Fibroblast of lung (primary cell): ENCODE data around the gene MYNN. TPM values are rescaled to one million over a fixed set of nuclear protein-coding genes. Genes with fewer than 3 reads are reported as not detected.
A peak's percentile ranks its signal among the peaks of the same experiment; 100 is the strongest.

Experiments
- DNase-seq, 2 donors: peaks; one replicate each; pipeline versions ENCODE4 v3.0.0 to v3.0.0-alpha.2; 2010; ENCODE audit warnings: low read depth in 2 of 2
- H2AFZ ChIP-seq: 2 replicates; pipeline ENCODE4 v1.5.1; 2012; ENCODE audit warnings: low read length, control low read depth, inconsistent platforms
- H3K27ac ChIP-seq: 2 replicates; pipeline ENCODE4 v1.5.1; 2011; ENCODE audit warnings: low read length, control low read depth; ENCODE audit not compliant: insufficient read depth
- H3K27me3 ChIP-seq: 2 replicates; pipeline ENCODE4 v1.5.1; 2011; ENCODE audit warnings: mild to moderate bottlenecking, low read length; ENCODE audit not compliant: control insufficient read depth, insufficient read depth
- H3K36me3 ChIP-seq: 2 replicates; pipeline ENCODE4 v1.5.1; 2011; ENCODE audit warnings: low read length; ENCODE audit not compliant: control insufficient read depth, insufficient read depth
- H3K4me1 ChIP-seq: 2 replicates; pipeline ENCODE4 v1.5.1; 2011; ENCODE audit warnings: low read length; ENCODE audit not compliant: control insufficient read depth, insufficient read depth; ENCODE audit errors: extremely low read depth
- H3K4me2 ChIP-seq: 2 replicates; pipeline ENCODE4 v1.5.1; 2011; ENCODE audit warnings: low read length, control low read depth; ENCODE audit not compliant: insufficient read depth; ENCODE audit errors: extremely low read depth
- H3K4me3 ChIP-seq, 4 experiments: fragments of 200-600 bp in 1 of 4; sonication (generic) in 1 of 4; replicated peaks in 1 of 4; 2 replicates each; pipeline ENCODE4 v1.5.1; 2011 to 2016; ENCODE audit warnings: low read length in 4 of 4, low read depth in 3 of 4, mild to moderate bottlenecking in 3 of 4, control low read depth in 2 of 4, inconsistent platforms in 1 of 4, mixed read lengths in 1 of 4; ENCODE audit not compliant: insufficient read depth in 1 of 4; ENCODE audit errors: control extremely low read depth in 1 of 4
- H3K79me2 ChIP-seq: 2 replicates; pipeline ENCODE4 v1.5.1; 2012; ENCODE audit warnings: mild to moderate bottlenecking, low read length, inconsistent platforms; ENCODE audit not compliant: control insufficient read depth, insufficient read depth
- H3K9ac ChIP-seq: 2 replicates; pipeline ENCODE4 v1.5.1; 2011; ENCODE audit warnings: mild to moderate bottlenecking, low read length, control low read depth; ENCODE audit not compliant: insufficient read depth
- H3K9me3 ChIP-seq: 2 replicates; pipeline ENCODE4 v1.5.1; 2012; ENCODE audit warnings: low read depth, low read length; ENCODE audit not compliant: control insufficient read depth, insufficient read depth
- H4K20me1 ChIP-seq: 2 replicates; pipeline ENCODE4 v1.5.1; 2011; ENCODE audit warnings: low read length; ENCODE audit not compliant: control insufficient read depth, insufficient read depth; ENCODE audit errors: extremely low read depth
- EZH2 ChIP-seq: IDR thresholded peaks from 2 replicates; pipeline ENCODE4 v1.5.1; 2012; ENCODE audit warnings: low read length, control low read depth, mild to moderate bottlenecking; ENCODE audit errors: missing control alignments
- polyA plus RNA-seq, 2 donors: library from polyadenylated mRNA; depleted of rRNA in 1 of 2; stranded (reverse) in 1 of 2; unstranded in 1 of 2; fragments of >200 nt; gene quantifications; 2 replicates each; pipeline ENCODE4 v1.2.1, GENCODE V29; 2011 to 2012; ENCODE audit warnings: missing spikeins in 1 of 2
- total RNA-seq: library from RNA; depleted of rRNA; stranded (reverse); fragments of >200 nt; gene quantifications from 2 replicates; pipeline ENCODE4 v1.2.1, GENCODE V29; 2014
- TF ChIP-seq, protein P1 (sequence below), 2 donors: IDR thresholded peaks in 1 of 2; conservative IDR thresholded peaks in 1 of 2; 1 replicate in 1 of 2; 2 replicates in 1 of 2; pipeline ENCODE4 v1.5.1; 2011 to 2012; ENCODE audit warnings: low read length in 2 of 2, control low read depth in 1 of 2, inconsistent platforms in 1 of 2, low read depth in 1 of 2, mild to moderate bottlenecking in 1 of 2

Gene MYNN
- total and polyA plus RNA-seq, 2 donors (not counting 1 experiment from before 2014, with no cell fraction given), result 20.0 to 32.7 TPM

DNA sequence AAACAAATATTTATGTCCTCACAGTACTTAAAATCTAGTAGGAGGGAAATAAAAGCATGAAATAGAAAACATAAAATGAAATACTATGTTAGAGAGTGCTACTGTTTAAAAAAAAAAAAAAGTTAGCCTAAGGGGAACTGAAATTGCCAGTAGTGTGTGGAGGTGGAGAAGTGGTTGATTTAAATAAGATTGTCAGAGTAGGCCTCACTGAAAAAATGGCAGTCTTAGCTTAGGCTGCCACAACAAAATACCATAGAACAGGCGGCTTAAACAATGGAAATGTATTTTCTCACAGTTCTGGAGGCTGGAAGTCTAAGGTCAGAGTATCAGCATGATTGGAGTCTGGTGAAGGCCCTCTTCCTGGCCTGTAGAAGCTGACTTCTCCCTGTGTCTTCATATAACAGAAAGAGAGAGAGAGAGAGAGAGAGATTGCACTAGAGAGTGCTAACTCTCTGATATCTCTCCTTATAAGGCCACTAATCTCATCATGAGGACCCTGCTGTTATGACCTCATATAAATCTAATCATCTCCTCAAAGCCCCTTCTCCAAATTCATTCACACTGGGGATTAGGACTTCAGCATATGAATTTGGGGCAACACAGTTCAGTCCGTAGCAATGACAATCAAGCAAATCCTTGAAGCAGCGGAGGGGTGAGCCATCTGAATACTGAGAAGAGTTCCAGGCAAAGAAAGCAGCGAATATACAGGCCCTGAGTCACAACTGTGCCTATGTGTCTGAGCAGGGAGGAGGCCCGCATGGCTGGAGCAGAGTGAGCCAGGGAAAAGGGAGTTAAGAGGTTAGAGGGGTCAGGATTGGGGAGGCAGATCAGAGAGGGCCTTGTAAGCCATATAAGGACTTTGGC is 63.1 kb downstream of the MYNN start:
- TF ChIP-seq EZH2, result no peak
- TF ChIP-seq, protein P1, sequence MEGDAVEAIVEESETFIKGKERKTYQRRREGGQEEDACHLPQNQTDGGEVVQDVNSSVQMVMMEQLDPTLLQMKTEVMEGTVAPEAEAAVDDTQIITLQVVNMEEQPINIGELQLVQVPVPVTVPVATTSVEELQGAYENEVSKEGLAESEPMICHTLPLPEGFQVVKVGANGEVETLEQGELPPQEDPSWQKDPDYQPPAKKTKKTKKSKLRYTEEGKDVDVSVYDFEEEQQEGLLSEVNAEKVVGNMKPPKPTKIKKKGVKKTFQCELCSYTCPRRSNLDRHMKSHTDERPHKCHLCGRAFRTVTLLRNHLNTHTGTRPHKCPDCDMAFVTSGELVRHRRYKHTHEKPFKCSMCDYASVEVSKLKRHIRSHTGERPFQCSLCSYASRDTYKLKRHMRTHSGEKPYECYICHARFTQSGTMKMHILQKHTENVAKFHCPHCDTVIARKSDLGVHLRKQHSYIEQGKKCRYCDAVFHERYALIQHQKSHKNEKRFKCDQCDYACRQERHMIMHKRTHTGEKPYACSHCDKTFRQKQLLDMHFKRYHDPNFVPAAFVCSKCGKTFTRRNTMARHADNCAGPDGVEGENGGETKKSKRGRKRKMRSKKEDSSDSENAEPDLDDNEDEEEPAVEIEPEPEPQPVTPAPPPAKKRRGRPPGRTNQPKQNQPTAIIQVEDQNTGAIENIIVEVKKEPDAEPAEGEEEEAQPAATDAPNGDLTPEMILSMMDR (conservative IDR thresholded peaks at IDR 0.05 in 1 of 2, IDR thresholded peaks at IDR 0.05 in 1 of 2; ENCODE audit: low read depth in 1 of 2, low read length in 2 of 2), result no peak
- peak; percentile 36 to 38 for DNase-seq
- Histone ChIP-seq H4K20me1 (no peaks in the 10 kb centered on the region), H3K9ac (no peak overlapping the region), H3K4me3 (no peak overlapping the region), H3K4me1 (peaks cover 2% of the 10 kb centered on the region), H3K4me2 (no peak overlapping the region), H3K36me3 (no peaks in the 10 kb centered on the region), H2AFZ (peak overlapping the region; percentile 86), H3K27ac (no peak overlapping the region), H3K9me3 (no peaks in the 10 kb centered on the region), H3K79me2 (no peaks in the 10 kb centered on the region), H3K27me3 (no peaks in the 10 kb centered on the region)

DNA sequence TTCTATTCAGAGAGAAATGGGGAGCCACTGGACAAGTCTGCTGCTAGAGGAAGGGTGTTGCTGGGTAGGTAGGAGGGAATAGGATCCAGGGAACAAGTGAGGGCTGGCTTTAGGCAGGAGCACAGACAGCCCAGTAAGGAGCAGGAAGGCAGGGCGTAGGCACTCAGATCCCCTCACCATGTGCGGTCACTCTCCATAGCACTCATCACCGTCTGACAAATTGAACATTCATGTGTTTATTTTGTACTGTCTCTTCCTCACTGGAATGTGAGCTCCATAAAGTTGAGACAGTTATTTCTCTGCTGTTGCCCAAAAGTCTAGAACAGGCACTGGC is 63.7 kb downstream of the MYNN start:
- H2AFZ ChIP-seq, result peak overlapping the region; percentile 86
- H3K27me3 ChIP-seq, result no peaks in the 10 kb centered on the region
- TF ChIP-seq, protein P1 (conservative IDR thresholded peaks at IDR 0.05 in 1 of 2, IDR thresholded peaks at IDR 0.05 in 1 of 2; ENCODE audit: low read depth in 1 of 2, low read length in 2 of 2), result no peak
- TF ChIP-seq EZH2, result no peak
- no peak overlapping the region for H3K9ac ChIP-seq
- no peak overlapping the region for H3K27ac ChIP-seq
- H3K9me3 ChIP-seq, result no peaks in the 10 kb centered on the region
- H3K4me3 ChIP-seq, result no peak overlapping the region
- DNase-seq, result no peak
- H3K36me3 ChIP-seq, result no peaks in the 10 kb centered on the region
- peaks cover 2% of the 10 kb centered on the region for H3K4me1 ChIP-seq
- H4K20me1 ChIP-seq, result no peaks in the 10 kb centered on the region
- H3K4me2 ChIP-seq, result peak overlapping the region; percentile 13
- no peaks in the 10 kb centered on the region for H3K79me2 ChIP-seq

DNA sequence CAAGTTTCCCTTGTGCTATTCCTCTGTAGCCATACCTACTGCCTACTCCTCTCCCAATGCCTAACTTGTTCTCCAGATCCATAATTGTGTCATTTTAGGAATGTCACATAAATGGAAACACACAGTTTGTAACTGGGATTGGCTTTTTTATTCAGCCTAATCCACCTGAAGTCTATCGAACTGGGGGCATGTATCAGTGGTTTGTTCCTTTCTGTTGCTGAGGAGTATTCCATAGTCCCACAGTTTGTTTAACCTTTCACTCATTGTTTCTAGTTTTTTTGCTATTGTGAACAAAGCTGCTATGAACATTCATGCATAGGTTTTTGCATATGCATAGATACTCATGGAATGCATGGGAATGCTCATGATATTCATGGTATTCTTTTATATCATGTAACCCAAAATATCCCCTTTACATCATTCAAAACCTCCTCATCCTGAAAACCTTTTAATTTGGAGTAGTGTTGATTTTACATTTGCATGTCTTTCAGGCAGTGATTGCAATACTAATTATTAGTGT is 65.4 kb downstream of the MYNN start:
- H2AFZ ChIP-seq, result no peak overlapping the region
- DNase-seq, result no peak
- no peaks in the 10 kb centered on the region for H4K20me1 ChIP-seq
- peaks cover 2% of the 10 kb centered on the region for H3K4me1 ChIP-seq
- no peak overlapping the region for H3K4me3 ChIP-seq
- H3K27me3 ChIP-seq, result no peaks in the 10 kb centered on the region
- H3K4me2 ChIP-seq, result no peak overlapping the region
- H3K9me3 ChIP-seq, result no peaks in the 10 kb centered on the region
- H3K27ac ChIP-seq, result no peak overlapping the region
- H3K36me3 ChIP-seq, result no peaks in the 10 kb centered on the region
- H3K79me2 ChIP-seq, result no peaks in the 10 kb centered on the region
- no peak overlapping the region for H3K9ac ChIP-seq
- no peak for TF ChIP-seq EZH2
- TF ChIP-seq, protein P1 (conservative IDR thresholded peaks at IDR 0.05 in 1 of 2, IDR thresholded peaks at IDR 0.05 in 1 of 2; ENCODE audit: low read depth in 1 of 2, low read length in 2 of 2), result no peak

Other genes starting within 250 kb of the MYNN start
- 18.0 and 46.1 TPM in 2 replicates for gene MECOM, start 109.7 kb upstream of the MYNN start, total RNA-seq
- 6.2 and 17.4 TPM in 2 replicates for gene MECOM, start 109.7 kb upstream of the MYNN start, polyA plus RNA-seq
- gene TERC, start 8.3 kb upstream of the MYNN start, total RNA-seq, result 210 and 457 TPM in 2 replicates
- 0.25 and 0.39 TPM in 2 replicates for gene TERC, start 8.3 kb upstream of the MYNN start, polyA plus RNA-seq
- 3.1 and 6.1 TPM in 2 replicates for gene ACTRT3, start 3.8 kb upstream of the MYNN start, total RNA-seq
- gene ACTRT3, start 3.8 kb upstream of the MYNN start, polyA plus RNA-seq, result 1.8 and 2.8 TPM in 2 replicates
- gene LRRIQ4, start 39.5 kb downstream of the MYNN start, total RNA-seq, result under 0.01 TPM in 1 of 2 replicates, not detected in the other
- 0.05 TPM in 1 of 2 replicates, not detected in the other for gene LRRIQ4, start 39.5 kb downstream of the MYNN start, polyA plus RNA-seq
- 1.8 and 2.0 TPM in 2 replicates for gene LRRC34, start 39.5 kb downstream of the MYNN start, total RNA-seq
- 2.3 and 2.7 TPM in 2 replicates for gene LRRC34, start 39.5 kb downstream of the MYNN start, polyA plus RNA-seq
- gene LRRC31, start 96.5 kb downstream of the MYNN start, total RNA-seq, result not detected in 2 replicates
- gene LRRC31, start 96.5 kb downstream of the MYNN start, polyA plus RNA-seq, result not detected in 2 replicates
- not detected in 2 replicates for gene SAMD7, start 138.2 kb downstream of the MYNN start, total RNA-seq
- not detected in 2 replicates for gene SAMD7, start 138.2 kb downstream of the MYNN start, polyA plus RNA-seq
- 40.6 and 49.9 TPM in 2 replicates for gene SEC62, start 193.4 kb downstream of the MYNN start, total RNA-seq
- 101 and 136 TPM in 2 replicates for gene SEC62, start 193.4 kb downstream of the MYNN start, polyA plus RNA-seq